SU-DHL-6 (cell line): Measurements from ENCODE around the gene EEF1AKMT4.

Experiments used
- H2AFZ ChIP-seq: fragments of 200-600 bp; sonication (generic); 2 replicates; pipeline ENCODE4 v1.6.1; 2014; ENCODE audit warnings: low read depth, mild to moderate bottlenecking, moderate library complexity, mixed read lengths, antibody characterized with exemption, low read length; ENCODE audit not compliant: severe bottlenecking
- H3F3A ChIP-seq: fragments of 200-600 bp; shearing (Covaris generic); 2 replicates; pipeline ENCODE4 v1.6.0; 2016; ENCODE audit warnings: antibody characterized with exemption, mild to moderate bottlenecking; ENCODE audit not compliant: insufficient read depth
- H3K27ac ChIP-seq: fragments of 200-600 bp; sonication (generic); 2 replicates; pipeline ENCODE4 v1.5.1; 2016; ENCODE audit warnings: low read depth, mild to moderate bottlenecking, low read length, moderate library complexity, mixed read lengths
- H3K27me3 ChIP-seq: fragments of 200-600 bp; sonication (generic), shearing (Covaris generic); 2 replicates; pipeline ENCODE4 v1.6.0; 2014; ENCODE audit warnings: mild to moderate bottlenecking, low read length
- H3K36me3 ChIP-seq: fragments of 200-600 bp; sonication (generic); 2 replicates; pipeline ENCODE4 v1.6.1; 2014; ENCODE audit warnings: mild to moderate bottlenecking, low read length, mixed read lengths
- H3K4me2 ChIP-seq: fragments of 300-600, 200-600 bp; shearing (Covaris generic), sonication (generic); 2 replicates; pipeline ENCODE4 v1.6.0; 2014; ENCODE audit warnings: low read length, low read depth, mild to moderate bottlenecking; ENCODE audit not compliant: poor library complexity, severe bottlenecking
- H3K4me3 ChIP-seq: fragments of 200-600 bp; sonication (generic); 2 replicates; pipeline ENCODE4 v1.5.1; 2014; ENCODE audit warnings: antibody characterized with exemption, low read length, mild to moderate bottlenecking, mixed read lengths; ENCODE audit not compliant: insufficient read depth, poor library complexity, severe bottlenecking
- H3K79me2 ChIP-seq: fragments of 200-600 bp; sonication (generic); 2 replicates; pipeline ENCODE4 v1.6.1; 2014; ENCODE audit warnings: mild to moderate bottlenecking, low read length, moderate library complexity; ENCODE audit not compliant: insufficient read depth
- H3K9ac ChIP-seq: fragments of 200-600 bp; sonication (generic); 2 replicates; pipeline ENCODE4 v1.7.0; 2014; ENCODE audit warnings: mild to moderate bottlenecking, low read length
- H3K9me2 ChIP-seq: fragments of 200-600 bp; sonication (generic); replicated peaks from 2 replicates; pipeline ENCODE4 v1.6.1; 2014; ENCODE audit warnings: low read length; ENCODE audit not compliant: insufficient read depth
- H3K9me3 ChIP-seq: fragments of 200-600 bp; sonication (generic); 2 replicates; pipeline ENCODE4 v1.6.1; 2014; ENCODE audit warnings: low read length, mixed read lengths; ENCODE audit not compliant: insufficient read depth
- H4K20me1 ChIP-seq: fragments of 200-600 bp; sonication (generic); 2 replicates; pipeline ENCODE4 v1.6.1; 2014; ENCODE audit warnings: low read depth, mild to moderate bottlenecking, antibody characterized with exemption, low read length, moderate library complexity, mixed read lengths
- CTCF ChIP-seq: fragments of 200-600 bp; sonication (generic); IDR thresholded peaks from one replicate; pipeline ENCODE4 v1.5.1; 2017; ENCODE audit warnings: antibody characterized with exemption, mild to moderate bottlenecking, low read length, moderate library complexity; ENCODE audit not compliant: insufficient read depth, poor library complexity, severe bottlenecking
- EZH2phosphoT487 ChIP-seq: fragments of 200-600 bp; sonication (generic), shearing (Covaris generic); conservative IDR thresholded peaks from 2 replicates; pipeline ENCODE4 v1.6.1; 2018; ENCODE audit warnings: mild to moderate bottlenecking, antibody characterized with exemption, low read length, moderate library complexity, mixed read lengths

The EEF1AKMT4 gene

GRCh38 chr3:184230603-184231528 is 18.6 kb upstream of the EEF1AKMT4 start:
- H3K4me3 ChIP-seq, result no peak overlapping the region
- no peaks in the 10 kb centered on the region for H4K20me1 ChIP-seq
- no peaks in the 10 kb centered on the region for H3K9me2 ChIP-seq
- H3K4me2 ChIP-seq, result no peak overlapping the region
- no peaks in the 10 kb centered on the region for H3F3A ChIP-seq
- TF ChIP-seq CTCF, result no peak
- TF ChIP-seq EZH2phosphoT487, result no peak
- H3K27ac ChIP-seq, result no peak overlapping the region
- H3K79me2 ChIP-seq, result no peaks in the 10 kb centered on the region
- no peak overlapping the region for H2AFZ ChIP-seq
- H3K27me3 ChIP-seq, result no peaks in the 10 kb centered on the region
- no peaks in the 10 kb centered on the region for H3K9me3 ChIP-seq
- H3K36me3 ChIP-seq, result no peaks in the 10 kb centered on the region
- H3K9ac ChIP-seq, result no peak overlapping the region

GRCh38 chr3:184231671-184232070 is 17.8 kb upstream of the EEF1AKMT4 start:
- Histone ChIP-seq H3K36me3 (no peaks in the 10 kb centered on the region), H3F3A (no peaks in the 10 kb centered on the region), H3K9me3 (no peaks in the 10 kb centered on the region), H2AFZ (no peak overlapping the region), H4K20me1 (no peaks in the 10 kb centered on the region), H3K4me2 (no peak overlapping the region), H3K27me3 (no peaks in the 10 kb centered on the region), H3K27ac (no peak overlapping the region), H3K79me2 (no peaks in the 10 kb centered on the region), H3K9me2 (no peaks in the 10 kb centered on the region), H3K9ac (no peak overlapping the region), H3K4me3 (no peak overlapping the region)
- TF ChIP-seq CTCF (no peak), EZH2phosphoT487 (no peak)

GRCh38 chr3:184233127-184233843 is 16.2 kb upstream of the EEF1AKMT4 start:
- Histone ChIP-seq H3K27me3 (no peaks in the 10 kb centered on the region), H3K27ac (no peak overlapping the region), H3K36me3 (no peaks in the 10 kb centered on the region), H3K4me2 (no peak overlapping the region), H2AFZ (no peak overlapping the region), H3K79me2 (no peaks in the 10 kb centered on the region), H4K20me1 (no peaks in the 10 kb centered on the region), H3K9me3 (no peaks in the 10 kb centered on the region), H3F3A (no peaks in the 10 kb centered on the region), H3K4me3 (no peak overlapping the region), H3K9ac (no peak overlapping the region), H3K9me2 (no peaks in the 10 kb centered on the region)
- TF ChIP-seq CTCF, result no peak
- no peak for TF ChIP-seq EZH2phosphoT487
